Heart right ventricle (tissue), 16 donors: ENCODE data around the gene SIGLEC9. TPM values are rescaled to one million over a fixed set of nuclear protein-coding genes. Genes with fewer than 3 reads are reported as not detected.

Experiments
- ATAC-seq, 8 donors: fragments of 200-7000 bp; cut with Tn5 transposase; one replicate each; pipeline ENCODE4 v1.9.1; 2020; ENCODE audit warnings: mild to moderate bottlenecking in 8 of 8, moderate library complexity in 8 of 8, moderate number of reproducible peaks in 1 of 8
- DNase-seq, 2 donors: peaks; one replicate each; pipeline ENCODE4 v3.0.0-alpha.2; 2020
- H3K27ac ChIP-seq, 10 donors: fragments of 200-600 bp; sonication (generic) in 2 of 10; one replicate each; pipeline versions ENCODE4 v1.5.0 to v1.8.0; 2020 to 2022; ENCODE audit warnings: mild to moderate bottlenecking in 3 of 10
- H3K27me3 ChIP-seq, 7 donors: fragments of 200-600 bp; one replicate each; pipeline ENCODE4 v1.8.0; 2021 to 2022; ENCODE audit warnings: mild to moderate bottlenecking in 2 of 7
- H3K36me3 ChIP-seq, 9 donors: fragments of 200-600 bp; sonication (generic) in 1 of 9; one replicate each; pipeline versions ENCODE4 v1.5.0 to v1.8.0; 2020 to 2022; ENCODE audit warnings: mild to moderate bottlenecking in 2 of 9
- H3K4me1 ChIP-seq, 9 donors: fragments of 200-600 bp; sonication (generic) in 1 of 9; one replicate each; pipeline versions ENCODE4 v1.5.0 to v1.8.0; 2020 to 2022; ENCODE audit warnings: mild to moderate bottlenecking in 4 of 9
- H3K4me3 ChIP-seq, 10 donors: fragments of 200-600 bp; sonication (generic) in 2 of 10; one replicate each; pipeline versions ENCODE4 v1.5.0 to v1.8.0; 2020 to 2022; ENCODE audit warnings: mild to moderate bottlenecking in 7 of 10, moderate library complexity in 2 of 10
- H3K9me3 ChIP-seq, 11 donors: fragments of 200-600 bp in 10 of 11; sonication (generic) in 2 of 11; one replicate each; pipeline versions ENCODE4 v1.5.0 to v1.8.0; 2013 to 2022; ENCODE audit warnings: mild to moderate bottlenecking in 2 of 11, control low read depth in 1 of 11, moderate library complexity in 1 of 11
- CTCF ChIP-seq, 9 donors: fragments of 200-600 bp; sonication (generic) in 2 of 9; IDR thresholded peaks; one replicate each; pipeline versions ENCODE4 v1.5.0 to v1.8.0; 2021 to 2022; ENCODE audit warnings: antibody characterized with exemption in 9 of 9, mild to moderate bottlenecking in 5 of 9, moderate library complexity in 1 of 9
- WGBS, 2 donors: extraction: QIAGEN DNeasy Blood & Tissue Kit; methylation state at CpG; one replicate each; pipeline ENCODE4 v1.1.7; 2013; ENCODE audit warnings: inconsistent platforms in 1 of 2; 5-methylcytosine and 5-hydroxymethylcytosine counted together
- intact Hi-C, 10 donors: fragments of 100-400 bp; cut with DNase I; formaldehyde crosslinking; loops; one replicate each; pipeline versions ENCODE4 v1.11.1 to v1.14.2; 2022
- polyA plus RNA-seq, 2 donors: library from polyadenylated mRNA; stranded (reverse); fragments of 200-250 nt; gene quantifications; one replicate each; pipeline ENCODE4 v1.2.3, GENCODE V29; 2013
- total RNA-seq, 10 donors: library from RNA; stranded (reverse); fragmentation: NEBNext Ultra II Directional in 3 of 10; extraction: Animal tissue kit (Norgen Biotek cat#: 25700) in 3 of 10; gene quantifications; one replicate each; pipeline versions ENCODE4 v1.2.1 to v1.2.4, GENCODE V29; 2021 to 2023
- donor health status: Arrhythmogenic right ventricular cardiomyopathy.
- donor health status: ischemic (EF 13 %, LVEDD 7.1; RV severe dilation, severe dysfunction).
- donor health status: healthy with polysubstance abuse.
- donor health status: DM: no; HTN: yes; CAD: no.
- donor health status: DM: no; HTN: no; CAD: no.
- donor health status: ischemic (EF 25% LVEDD 6.9; RV normal size, moderate dysfunction).
- donor health status: ischemic (EF 25% LVEDD 5.7; RV mildly dilated, moderate dysfunction).
- donor health status: healthy.
- donor health status: DM: yes; HTN: yes; CAD: no.
- donor health status: Ischemic cardiomyopathy.
- donor health status: ischemic (EF 35%, LVEDD 5.7; RV mildly dilated, moderate dysfunction).
- donor health status: nonischemic (EF 11% LVEDD 7.7; RV severe dilation, severe dysfunction).
- donor health status: DM: yes; HTN: yes; CAD: no.
- donor health status: PGD.
- donor health status: ischemic (EF 29% LVEDD 5.4; RV normal size, mild dysfunction).
- donor health status: nonischemic (EF 23%, LVEDD 6.1; RV moderate dilation, normal function).

SIGLEC9 gene
- total and polyA plus RNA-seq, 12 donors: 0.41 to 7.0 (median 1.1) TPM; not detected in 1

- Histone ChIP-seq H3K36me3 (peaks cover 0 to 32% (median 0%) of the 10 kb centered on the region in 9 donors), H3K27ac (no peak overlapping the region), H3K4me1 (peaks cover 0 to 30% (median 10%) of the 10 kb centered on the region in 9 donors), H3K27me3 (no peaks in the 10 kb centered on the region), H3K9me3 (no peaks in the 10 kb centered on the region), H3K4me3 (no peak overlapping the region)
- peak; percentile 23 to 69 (median 61) for TF ChIP-seq CTCF (IDR thresholded peaks at IDR 0.05)
- intact Hi-C loops: loop anchor here in 9 of 10 donors (1.0 to 10.0 kb wide), 8 partner anchors 70 to 172 kb away; partner anchors contain the start of gene KLK11 (in 1 of the 9)
- DNase-seq (peak; percentile 62 to 77), ATAC-seq (peak in 7 of 8 donors; percentile 32 to 77 (median 63))
- 13 to 16% methylated on average over 6 to 8 of the region's 8 CpGs for WGBS, 2 donors
Observed at GRCh38 chr19:51097166-51097738, 27.5 kb upstream of the SIGLEC9 start.

- Histone ChIP-seq H3K27me3 (no peaks in the 10 kb centered on the region), H3K4me1 (peaks cover 0 to 30% (median 10%) of the 10 kb centered on the region in 9 donors), H3K9me3 (no peaks in the 10 kb centered on the region), H3K27ac (no peak overlapping the region), H3K36me3 (peaks cover 0 to 37% (median 0%) of the 10 kb centered on the region in 9 donors), H3K4me3 (no peak overlapping the region)
- ATAC-seq (no peak), DNase-seq (no peak)
- WGBS, 2 donors: 85 to 86% methylated on average over 20 of the region's 20 CpGs
- no peak for TF ChIP-seq CTCF (IDR thresholded peaks at IDR 0.05)
- intact Hi-C loops: loop anchor here in 9 of 10 donors (1.0 to 10.0 kb wide), 8 partner anchors 70 to 173 kb away; partner anchors contain the start of gene KLK11 (in 1 of the 9)
Observed at GRCh38 chr19:51097796-51098195, 26.9 kb upstream of the SIGLEC9 start.

GRCh38 chr19:51098365-51099046 lies 26.2 kb upstream of the SIGLEC9 start:
- DNase-seq (peak in 1 of 2 donors; percentile 68), ATAC-seq (peak in 5 of 8 donors; percentile 12 to 79 (median 67))
- peak overlapping the region in 3 of 10 donors; percentile 22 to 73 (median 30) for H3K27ac ChIP-seq
- H3K4me3 ChIP-seq: peak overlapping the region in 5 of 10 donors; percentile 7 to 36 (median 24)
- H3K9me3 ChIP-seq: no peaks in the 10 kb centered on the region
- peak in 4 of 9 donors; percentile 15 to 34 (median 22) for TF ChIP-seq CTCF (IDR thresholded peaks at IDR 0.05)
- peaks cover 0 to 32% (median 10%) of the 10 kb centered on the region in 9 donors for H3K4me1 ChIP-seq
- intact Hi-C loops: loop anchor here in 6 of 10 donors (5.0 to 10.0 kb wide), 5 partner anchors 71 to 174 kb away; partner anchors contain the start of gene KLK11 (in 1 of the 6)
- 44 to 56% methylated on average over 62 to 78 of the region's 78 CpGs for WGBS, 2 donors
- H3K27me3 ChIP-seq: no peaks in the 10 kb centered on the region
- H3K36me3 ChIP-seq: peaks cover 0 to 44% (median under 1%) of the 10 kb centered on the region in 9 donors

GRCh38 chr19:51099047-51099382 lies 25.7 kb upstream of the SIGLEC9 start:
- Histone ChIP-seq H3K4me1 (peaks cover 0 to 35% (median 10%) of the 10 kb centered on the region in 9 donors), H3K9me3 (no peaks in the 10 kb centered on the region), H3K27ac (peak overlapping the region in 3 of 10 donors; percentile 22 to 73 (median 30)), H3K36me3 (peaks cover 0 to 49% (median 6%) of the 10 kb centered on the region in 9 donors), H3K4me3 (peak overlapping the region in 5 of 10 donors; percentile 7 to 36 (median 20)), H3K27me3 (no peaks in the 10 kb centered on the region)
- DNase-seq (no peak), ATAC-seq (no peak)
- TF ChIP-seq CTCF (IDR thresholded peaks at IDR 0.05): peak in 2 of 9 donors; percentile 1 to 3
- 57 to 66% methylated on average over 22 of the region's 22 CpGs for WGBS, 2 donors
- intact Hi-C loops: loop anchor here in 6 of 10 donors (5.0 to 10.0 kb wide), 5 partner anchors 72 to 174 kb away; partner anchors contain the start of gene KLK11 (in 1 of the 6)
